Spleen (tissue), 11 donors: ENCODE measurements around the gene SOAT2. TPM values are rescaled to one million over a fixed set of nuclear protein-coding genes. Genes with fewer than 3 reads are reported as not detected.
A peak's percentile ranks its signal among the peaks of the same experiment; 100 is the strongest.
"Not testable (repeated sequence)": the region's sequence is repeated elsewhere in the genome, so short reads cannot be mapped to it uniquely, and the experiment has no call there.

ENCODE experiments used
- DNase-seq: peaks from one replicate; pipeline ENCODE4 v3.0.0-alpha.2; 2020
- H3K27ac ChIP-seq, 8 donors: fragments of 200-600 bp; sonication (generic) in 7 of 8; 1 replicate in 4 of 8; 2 replicates in 4 of 8; pipeline versions ENCODE4 v1.5.0 to v1.8.0; 2016 to 2021; ENCODE audit warnings: inconsistent platforms in 4 of 8, mild to moderate bottlenecking in 4 of 8, moderate library complexity in 1 of 8
- H3K27me3 ChIP-seq, 7 donors: fragments of 200-600 bp; sonication (generic) in 6 of 7; replicated peaks in 1 of 7; 1 replicate in 4 of 7; 2 replicates in 3 of 7; pipeline versions ENCODE4 v1.5.0 to v1.8.0; 2016 to 2021; ENCODE audit warnings: inconsistent platforms in 3 of 7, mild to moderate bottlenecking in 1 of 7
- H3K36me3 ChIP-seq, 6 donors: fragments of 200-600 bp; sonication (generic) in 5 of 6; 1 replicate in 4 of 6; 2 replicates in 2 of 6; pipeline versions ENCODE4 v1.5.0 to v1.8.0; 2016 to 2021; ENCODE audit warnings: inconsistent platforms in 2 of 6
- H3K4me1 ChIP-seq, 6 donors: fragments of 200-600 bp; sonication (generic) in 5 of 6; 1 replicate in 3 of 6; 2 replicates in 3 of 6; pipeline versions ENCODE4 v1.5.0 to v1.8.0; 2016 to 2021; ENCODE audit warnings: inconsistent platforms in 3 of 6
- H3K4me3 ChIP-seq, 8 donors: fragments of 200-600 bp; sonication (generic) in 7 of 8; 1 replicate in 4 of 8; 2 replicates in 4 of 8; pipeline versions ENCODE4 v1.5.0 to v1.8.0; 2016 to 2021; ENCODE audit warnings: inconsistent platforms in 4 of 8, mild to moderate bottlenecking in 4 of 8, moderate library complexity in 2 of 8
- H3K9me3 ChIP-seq, 8 donors: fragments of 200-600 bp; sonication (generic) in 7 of 8; 1 replicate in 4 of 8; 2 replicates in 4 of 8; pipeline versions ENCODE4 v1.5.0 to v1.8.0; 2016 to 2021; ENCODE audit warnings: inconsistent platforms in 4 of 8
- CTCF ChIP-seq, 11 experiments: fragments of 200-600 bp in 7 of 11; fragments of 450-650 bp in 4 of 11; sonication (generic) in 4 of 11; IDR thresholded peaks in 8 of 11; conservative IDR thresholded peaks in 3 of 11; 1 replicate in 7 of 11; 2 replicates in 4 of 11; pipeline versions ENCODE4 v1.4.0 to v1.8.0; 2016 to 2021; ENCODE audit warnings: antibody characterized with exemption in 11 of 11, inconsistent platforms in 4 of 11, mild to moderate bottlenecking in 1 of 11
- POLR2A ChIP-seq, 3 donors: fragments of 450-650 bp; IDR thresholded peaks; one replicate each; pipeline ENCODE4 v1.5.1; 2017; ENCODE audit warnings: antibody characterized with exemption in 3 of 3, mild to moderate bottlenecking in 1 of 3
- POLR2AphosphoS5 ChIP-seq, 3 donors: sonication (generic); formaldehyde crosslinking; IDR thresholded peaks; one replicate each; pipeline ENCODE4 v1.5.1; 2017; ENCODE audit warnings: antibody characterized with exemption in 3 of 3
- WGBS, 5 donors: extraction: QIAGEN DNeasy Blood & Tissue Kit in 3 of 5; methylation state at CpG; one replicate each; pipeline versions ENCODE4 v1.1.5 to v1.1.7; 2013 to 2018; 5-methylcytosine and 5-hydroxymethylcytosine counted together
- intact Hi-C: fragments of 100-400 bp; cut with DNase I; formaldehyde crosslinking; loops from one replicate; pipeline ENCODE4 v1.15.0; 2023; ENCODE audit warnings: low total_unique reads
- polyA plus RNA-seq, 3 donors: library from polyadenylated mRNA; stranded (reverse); fragments of 200-250 nt; gene quantifications; one replicate each; pipeline ENCODE4 v1.2.1, GENCODE V29; 2013
- total RNA-seq, 7 donors: library from RNA; depleted of rRNA in 3 of 7; stranded (reverse); fragments of >200 nt in 3 of 7; fragmentation: NEBNext Ultra II Directional in 4 of 7; extraction: Animal tissue kit (Norgen Biotek cat#: 25700) in 4 of 7; gene quantifications; one replicate each; pipeline versions ENCODE4 v1.1.0 to v1.2.1, GENCODE V29; 2016 to 2021
- donor health status: healthy with polysubstance abuse.
- donor health status: DM: no; HTN: no; CAD: no; lungs with moderate emphysema.
- donor health status: DM: no; HTN: no; CAD: no.
- donor health status: Bipolar disorder and iron deficiency.
- donor health status: healthy.
- donor health status: DM: no; HTN: no; CAD: no.
- donor health status: DM: yes; HTN: yes; CAD: no.

The SOAT2 gene
- total and polyA plus RNA-seq, 10 donors: 0.37 to 2.2 (median 0.56) TPM; not detected in 1

GRCh38 chr12:53105712-53106439 lies 2.6 kb downstream of the SOAT2 start:
- H3K4me1 ChIP-seq: peaks cover 14 to 43% (median 29%) of the 10 kb centered on the region in 6 donors
- H3K4me3 ChIP-seq: no peak overlapping the region
- TF ChIP-seq POLR2AphosphoS5 (IDR thresholded peaks at IDR 0.05): peak in 1 of 3 donors; percentile 24
- TF ChIP-seq POLR2A (IDR thresholded peaks at IDR 0.05): no peak
- TF ChIP-seq CTCF (IDR thresholded peaks at IDR 0.05 in 8 of 11, conservative IDR thresholded peaks at IDR 0.05 in 3 of 11): no peak
- peaks cover 0 to 13% (median 0%) of the 10 kb centered on the region in 6 donors for H3K36me3 ChIP-seq
- H3K9me3 ChIP-seq: no peaks in the 10 kb centered on the region
- H3K27ac ChIP-seq: no peak overlapping the region
- WGBS, 5 donors: 85 to 96% (median 94%) methylated on average over 5 to 7 of the region's 7 CpGs
- no peaks in the 10 kb centered on the region for H3K27me3 ChIP-seq
- intact Hi-C loops: no loop called here
- DNase-seq: no peak

GRCh38 chr12:53107122-53107521 lies 3.8 kb downstream of the SOAT2 start:
- intact Hi-C loops: no loop called here
- TF ChIP-seq CTCF (IDR thresholded peaks at IDR 0.05 in 8 of 11, conservative IDR thresholded peaks at IDR 0.05 in 3 of 11): no peak
- no peak for TF ChIP-seq POLR2AphosphoS5 (IDR thresholded peaks at IDR 0.05)
- TF ChIP-seq POLR2A (IDR thresholded peaks at IDR 0.05): no peak
- H3K4me3 ChIP-seq: no peak overlapping the region
- H3K27me3 ChIP-seq: no peaks in the 10 kb centered on the region
- H3K36me3 ChIP-seq: peaks cover 0 to 6% (median 0%) of the 10 kb centered on the region in 6 donors
- H3K4me1 ChIP-seq: peaks cover 14 to 37% (median 26%) of the 10 kb centered on the region in 6 donors
- no peaks in the 10 kb centered on the region for H3K9me3 ChIP-seq
- DNase-seq: no peak
- 69 to 78% (median 74%) methylated on average over 7 of the region's 7 CpGs for WGBS, 5 donors
- no peak overlapping the region for H3K27ac ChIP-seq

- H3K9me3 ChIP-seq, H3K4me3 ChIP-seq, H3K27ac ChIP-seq, H3K36me3 ChIP-seq, DNase-seq, intact Hi-C loops, H3K4me1 ChIP-seq, H3K27me3 ChIP-seq: not testable (repeated sequence)
- WGBS, 5 donors: 75 to 89% (median 79%) methylated on average over 6 to 7 of the region's 7 CpGs
These were observed 9.1 kb downstream of the SOAT2 start for GRCh38 chr12:53112431-53112830.

- Histone ChIP-seq H3K36me3 (peaks cover 0 to 9% (median 0%) of the 10 kb centered on the region in 6 donors), H3K9me3 (no peaks in the 10 kb centered on the region), H3K4me1 (peaks cover 0 to 5% (median 0%) of the 10 kb centered on the region in 6 donors), H3K27me3 (no peaks in the 10 kb centered on the region), H3K27ac (no peak overlapping the region), H3K4me3 (no peak overlapping the region)
- 89 to 95% (median 91%) methylated on average over 12 of the region's 12 CpGs for WGBS, 5 donors
- intact Hi-C loops: no loop called here
- TF ChIP-seq POLR2A (IDR thresholded peaks at IDR 0.05): no peak
- no peak for TF ChIP-seq CTCF (IDR thresholded peaks at IDR 0.05 in 8 of 11, conservative IDR thresholded peaks at IDR 0.05 in 3 of 11)
- TF ChIP-seq POLR2AphosphoS5 (IDR thresholded peaks at IDR 0.05): no peak
- DNase-seq: no peak
These were observed 9.9 kb downstream of the SOAT2 start for GRCh38 chr12:53113136-53113705.
